Tibial artery (tissue), 4 donors: ENCODE data around the gene PWP1.
"Not testable (repeated sequence)": the region's sequence is repeated elsewhere in the genome, so short reads cannot be mapped to it uniquely, and the experiment has no call there.

ENCODE experiments used
- DNase-seq, 2 donors: peaks; one replicate each; pipeline ENCODE4 v3.0.0-alpha.2; 2019
- H3K27ac ChIP-seq, 2 donors: fragments of 200-600 bp; sonication (generic) in 1 of 2; 1 replicate in 1 of 2; 2 replicates in 1 of 2; pipeline ENCODE4 v1.5.1; 2018 to 2019; ENCODE audit warnings: mild to moderate bottlenecking in 1 of 2
- H3K27me3 ChIP-seq, 2 donors: fragments of 200-600 bp; sonication (generic) in 1 of 2; one replicate each; pipeline versions ENCODE4 v1.5.1 to v1.6.0; 2016 to 2019
- H3K36me3 ChIP-seq, 3 donors: fragments of 200-600 bp; sonication (generic) in 2 of 3; one replicate each; pipeline ENCODE4 v1.5.1; 2016 to 2019; ENCODE audit warnings: mild to moderate bottlenecking in 2 of 3
- H3K4me1 ChIP-seq, 4 donors: fragments of 200-600 bp; sonication (generic) in 2 of 4; 1 replicate in 3 of 4; 2 replicates in 1 of 4; pipeline ENCODE4 v1.5.1; 2016 to 2019
- H3K4me3 ChIP-seq, 2 donors: fragments of 200-600 bp; sonication (generic) in 1 of 2; 1 replicate in 1 of 2; 2 replicates in 1 of 2; pipeline ENCODE4 v1.5.1; 2018 to 2019; ENCODE audit warnings: mild to moderate bottlenecking in 2 of 2
- H3K9me3 ChIP-seq, 3 donors: fragments of 200-600 bp; sonication (generic) in 1 of 3; one replicate each; pipeline ENCODE4 v1.5.1; 2016 to 2019
- CTCF ChIP-seq, 2 experiments: fragments of 200-600 bp in 1 of 2; fragments of 450-650 bp in 1 of 2; IDR thresholded peaks; one replicate each; pipeline ENCODE4 v1.5.1; 2017 to 2019; ENCODE audit warnings: antibody characterized with exemption in 2 of 2, mild to moderate bottlenecking in 1 of 2, moderate library complexity in 1 of 2
- intact Hi-C: fragments of 100-400 bp; cut with DNase I; formaldehyde crosslinking; loops from one replicate; pipeline ENCODE4 v1.15.0; 2023; ENCODE audit warnings: low total_unique reads

PWP1 gene

GRCh38 chr12:107681455-107681835 lies 4.2 kb upstream of the PWP1 start:
- Histone ChIP-seq H3K4me3 (no peak overlapping the region), H3K27ac (no peak overlapping the region), H3K4me1 (peaks cover 0 to 9% (median 3%) of the 10 kb centered on the region in 4 donors), H3K36me3 (no peaks in the 10 kb centered on the region), H3K9me3 (no peaks in the 10 kb centered on the region), H3K27me3 (peaks cover 0 to 40% of the 10 kb centered on the region in 2 donors)
- TF ChIP-seq CTCF (IDR thresholded peaks at IDR 0.05): no peak
- intact Hi-C loops: loop anchor here (10.0 kb wide), 1 partner anchor 833 kb away; the partner anchor contains the start of gene FICD
- DNase-seq: no peak

GRCh38 chr12:107681836-107682820 lies 3.5 kb upstream of the PWP1 start:
- DNase-seq: no peak
- TF ChIP-seq CTCF (IDR thresholded peaks at IDR 0.05): no peak
- Histone ChIP-seq H3K4me1 (peaks cover 0 to 16% (median 8%) of the 10 kb centered on the region in 4 donors), H3K27ac (no peak overlapping the region), H3K9me3 (no peaks in the 10 kb centered on the region), H3K36me3 (no peaks in the 10 kb centered on the region), H3K27me3 (peaks cover 0 to 33% of the 10 kb centered on the region in 2 donors), H3K4me3 (no peak overlapping the region)
- intact Hi-C loops: loop anchor here (10.0 kb wide), 1 partner anchor 833 kb away; the partner anchor contains the start of gene FICD

GRCh38 chr12:107684029-107684795 lies 1.4 kb upstream of the PWP1 start:
- intact Hi-C loops: loop anchor here (10.0 kb wide), 1 partner anchor 831 kb away; the partner anchor contains the start of gene FICD
- H3K27ac ChIP-seq: no peak overlapping the region
- no peak overlapping the region for H3K4me3 ChIP-seq

GRCh38 chr12:107684990-107685359 lies 624 bp upstream of the PWP1 start:
- Histone ChIP-seq H3K36me3 (peaks cover 13 to 21% (median 18%) of the 10 kb centered on the region in 3 donors), H3K4me3 (peak overlapping the region; percentile 68 to 94), H3K27me3 (peaks cover 0 to 10% of the 10 kb centered on the region in 2 donors), H3K27ac (peak overlapping the region; percentile 74 to 77), H3K9me3 (no peaks in the 10 kb centered on the region), H3K4me1 (peaks cover 0 to 22% (median 12%) of the 10 kb centered on the region in 4 donors)
- no peak for TF ChIP-seq CTCF (IDR thresholded peaks at IDR 0.05)
- intact Hi-C loops: loop anchor here (1.0 to 10.0 kb wide), 2 partner anchors 76 to 830 kb away; partner anchors contain the start of genes FICD and PRDM4
- DNase-seq: no peak

More at GRCh38 chr12:107684029-107684795, 1.4 kb upstream of the PWP1 start:
- Histone ChIP-seq H3K4me1 (peaks cover 0 to 22% (median 12%) of the 10 kb centered on the region in 4 donors), H3K27me3 (peaks cover 0 to 17% of the 10 kb centered on the region in 2 donors), H3K9me3 (no peaks in the 10 kb centered on the region), H3K36me3 (peaks cover 8 to 13% (median 10%) of the 10 kb centered on the region in 3 donors)
- TF ChIP-seq CTCF (IDR thresholded peaks at IDR 0.05): no peak
- DNase-seq: no peak

- H3K4me3 ChIP-seq, DNase-seq, H3K27me3 ChIP-seq, intact Hi-C loops, H3K9me3 ChIP-seq, H3K4me1 ChIP-seq, H3K27ac ChIP-seq: not testable (repeated sequence)
- H3K36me3 ChIP-seq: peaks cover 82 to 93% (median 89%) of the 10 kb centered on the region in 3 donors
Measured at GRCh38 chr12:107695772-107696171, 10.2 kb downstream of the PWP1 start.
